Caco-2 (cell line): ENCODE measurements around the gene CHPT1. TPM values are rescaled to one million over a fixed set of nuclear protein-coding genes. Genes with fewer than 3 reads are reported as not detected.

ENCODE experiments used
- BruUV-seq: library from RNA; stranded (reverse); fragments of 400-500 nt; replicated peaks from 2 replicates; lab custom pipeline; 2021; lab: Mats Ljungman, UMichigan
- CTCF ChIA-PET: fragments of 300-600 bp; sonication (Branson Sonifier 250); formaldehyde crosslinking; loops from one replicate; lab custom pipeline; 2022; ENCODE audit warnings: antibody characterized with exemption; lab: Charles Lee
- POLR2A ChIA-PET: fragments of 300-600 bp; sonication (Branson Sonifier 250); formaldehyde crosslinking; loops from one replicate; lab custom pipeline; 2022; ENCODE audit warnings: antibody characterized with exemption; lab: Charles Lee
- DNase-seq, 2 experiments: peaks; one replicate each; pipeline versions ENCODE4 v3.0.0 to v3.0.0-alpha.2; 2020 to 2022
- H3K27me3 ChIP-seq: replicated peaks from 2 replicates; pipeline ENCODE4 v1.6.0; 2011; ENCODE audit warnings: low read length; ENCODE audit not compliant: control insufficient read depth, insufficient read depth
- H3K36me3 ChIP-seq: 2 replicates; pipeline ENCODE4 v1.5.1; 2011; ENCODE audit warnings: low read length; ENCODE audit not compliant: control insufficient read depth, insufficient read depth
- H3K4me1 ChIP-seq: fragments of 250-450 bp; sonication (Bioruptor Pico); 2 replicates; pipeline ENCODE4 v1.5.1; 2020; ENCODE audit warnings: mild to moderate bottlenecking
- H3K4me3 ChIP-seq: 2 replicates; pipeline ENCODE4 v1.5.1; 2011; ENCODE audit warnings: low read depth, mild to moderate bottlenecking, control low read depth, low read length
- H3K9me3 ChIP-seq: fragments of 250-450 bp; sonication (Bioruptor Pico); 2 replicates; pipeline ENCODE4 v1.5.1; 2020; ENCODE audit warnings: mild to moderate bottlenecking, moderate library complexity
- H3K27ac Mint-ChIP-seq: one replicate; pipeline ENCODE4 v1.8.0; 2022; ENCODE audit warnings: mixed read lengths; ENCODE audit not compliant: unreplicated experiment
- H3K27me3 Mint-ChIP-seq: one replicate; pipeline ENCODE4 v1.8.0; 2022; ENCODE audit warnings: mixed read lengths; ENCODE audit not compliant: insufficient read depth, unreplicated experiment
- H3K36me3 Mint-ChIP-seq: one replicate; pipeline ENCODE4 v1.8.0; 2022; ENCODE audit warnings: mild to moderate bottlenecking, mixed read lengths; ENCODE audit not compliant: insufficient read depth, unreplicated experiment
- H3K4me1 Mint-ChIP-seq: one replicate; pipeline ENCODE4 v1.8.0; 2022; ENCODE audit warnings: low read depth, mixed read lengths; ENCODE audit not compliant: unreplicated experiment
- H3K4me3 Mint-ChIP-seq: one replicate; pipeline ENCODE4 v1.8.0; 2022; ENCODE audit warnings: mild to moderate bottlenecking, moderate library complexity, mixed read lengths; ENCODE audit not compliant: unreplicated experiment
- H3K9me3 Mint-ChIP-seq: one replicate; pipeline ENCODE4 v1.8.0; 2022; ENCODE audit warnings: mixed read lengths; ENCODE audit not compliant: unreplicated experiment
- CTCF ChIP-seq, 2 experiments: fragments of 200-600 bp in 1 of 2; IDR thresholded peaks; 1 replicate in 1 of 2; 2 replicates in 1 of 2; pipeline versions ENCODE4 v1.5.1 to v1.8.0; 2011 to 2022; ENCODE audit warnings: antibody characterized with exemption in 1 of 2, control low read depth in 1 of 2, inconsistent platforms in 1 of 2, low read depth in 1 of 2, low read length in 1 of 2, mild to moderate bottlenecking in 1 of 2, moderate library complexity in 1 of 2; ENCODE audit not compliant: insufficient read depth in 1 of 2, severe bottlenecking in 1 of 2, unreplicated experiment in 1 of 2
- intact Hi-C: fragments of 100-400 bp; cut with micrococcal nuclease; formaldehyde crosslinking; loops from one replicate; pipeline ENCODE4 v1.10.0; 2022; ENCODE audit not compliant: unreplicated experiment
- total RNA-seq: library from RNA; stranded (reverse); gene quantifications from 2 replicates; pipeline ENCODE4 v1.2.3, GENCODE V29; 2022

The CHPT1 gene
- total RNA-seq, 1 experiment from 2014 or later = 54.6 TPM

- H3K9me3 ChIP-seq = no peaks in the 10 kb centered on the region
- Mint-ChIP-seq H3K4me3 (no peak overlapping the region), H3K27me3 (no peaks in the 10 kb centered on the region), H3K9me3 (no peaks in the 10 kb centered on the region), H3K4me1 (peaks cover 6% of the 10 kb centered on the region), H3K36me3 (peaks cover 5% of the 10 kb centered on the region), H3K27ac (no peak overlapping the region)
- H3K27me3 ChIP-seq = no peaks in the 10 kb centered on the region
- H3K36me3 ChIP-seq = no peaks in the 10 kb centered on the region
- no peak for TF ChIP-seq CTCF (IDR thresholded peaks at IDR 0.05; ENCODE audit: insufficient read depth in 1 of 2, low read depth in 1 of 2, low read length in 1 of 2, severe bottlenecking in 1 of 2, unreplicated experiment in 1 of 2)
- DNase-seq = no peak
- no peak overlapping the region for H3K4me3 ChIP-seq
- H3K4me1 ChIP-seq = no peaks in the 10 kb centered on the region
- CTCF ChIA-PET = no interaction called here
- intact Hi-C loops = no loop called here
- POLR2A ChIA-PET = no interaction called here
- BruUV-seq = no TSS peak
These were observed 65.9 kb downstream of the CHPT1 start for GRCh38 chr12:101763246-101763931.

GRCh38 chr12:101764051-101764792 lies 66.8 kb downstream of the CHPT1 start:
- H3K36me3 ChIP-seq = no peaks in the 10 kb centered on the region
- no peaks in the 10 kb centered on the region for H3K9me3 ChIP-seq
- no peaks in the 10 kb centered on the region for H3K4me1 ChIP-seq
- H3K4me1 Mint-ChIP-seq = peaks cover 12% of the 10 kb centered on the region
- no peaks in the 10 kb centered on the region for H3K27me3 Mint-ChIP-seq
- no peaks in the 10 kb centered on the region for H3K27me3 ChIP-seq
- peaks cover 10% of the 10 kb centered on the region for H3K36me3 Mint-ChIP-seq
- TSS peak; percentile 79 for BruUV-seq
- no peaks in the 10 kb centered on the region for H3K9me3 Mint-ChIP-seq
- no peak for TF ChIP-seq CTCF (IDR thresholded peaks at IDR 0.05; ENCODE audit: insufficient read depth in 1 of 2, low read depth in 1 of 2, low read length in 1 of 2, severe bottlenecking in 1 of 2, unreplicated experiment in 1 of 2)
- no peak for DNase-seq
- no peak overlapping the region for H3K4me3 ChIP-seq
- H3K4me3 Mint-ChIP-seq = no peak overlapping the region
- POLR2A ChIA-PET = no interaction called here
- intact Hi-C loops = no loop called here
- no peak overlapping the region for H3K27ac Mint-ChIP-seq
- CTCF ChIA-PET = no interaction called here

DNA sequence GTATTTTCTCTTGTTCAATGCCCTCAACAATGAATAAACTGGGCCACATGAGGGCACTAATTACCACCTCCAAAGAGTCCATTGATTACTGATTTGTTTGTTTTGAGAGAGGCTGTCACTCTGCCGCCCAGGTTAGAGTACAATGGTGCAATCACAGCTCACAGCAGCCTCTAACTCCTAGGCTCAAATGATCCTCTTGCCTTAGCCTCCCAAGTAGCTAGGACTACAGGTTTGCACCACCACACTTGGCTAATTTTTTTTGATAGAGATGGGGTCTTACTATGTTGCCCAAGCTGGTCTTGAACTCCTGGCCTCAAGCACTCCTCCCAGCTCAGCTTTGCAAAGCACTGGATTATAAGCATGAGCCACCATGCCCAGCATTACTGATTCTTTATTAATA lies 70.1 kb downstream of the CHPT1 start:
- Mint-ChIP-seq H3K36me3 (peaks cover 19% of the 10 kb centered on the region), H3K27me3 (no peaks in the 10 kb centered on the region)

More for the DNA sequence above, 70.1 kb downstream of the CHPT1 start:
- Mint-ChIP-seq H3K4me1 (peaks cover 16% of the 10 kb centered on the region), H3K9me3 (no peaks in the 10 kb centered on the region), H3K4me3 (no peak overlapping the region), H3K27ac (no peak overlapping the region)
- BruUV-seq = no TSS peak
- ChIA-PET POLR2A (no interaction called here), CTCF (no interaction called here)
- TF ChIP-seq CTCF (IDR thresholded peaks at IDR 0.05; ENCODE audit: insufficient read depth in 1 of 2, low read depth in 1 of 2, low read length in 1 of 2, severe bottlenecking in 1 of 2, unreplicated experiment in 1 of 2) = no peak
- Histone ChIP-seq H3K9me3 (no peaks in the 10 kb centered on the region), H3K27me3 (no peaks in the 10 kb centered on the region), H3K4me3 (no peak overlapping the region), H3K4me1 (no peaks in the 10 kb centered on the region), H3K36me3 (no peaks in the 10 kb centered on the region)
- DNase-seq = no peak
- intact Hi-C loops = no loop called here
